GM18951 (cell line): ENCODE measurements around the gene APP.

Source experiments
- POLR2A ChIP-seq: IDR thresholded peaks from 4 replicates; pipeline ENCODE4 v1.6.1; 2011; ENCODE audit warnings: mild to moderate bottlenecking; ENCODE audit not compliant: insufficient read length, insufficient read depth; ENCODE audit errors: extremely low read depth
- in situ Hi-C: fragments of 300-500 bp; cut with MboI; formaldehyde crosslinking; loops from one replicate; pipeline ENCODE4 v1.12.0; 2022; ENCODE audit warnings: low sequenced_read_pairs, mixed read lengths, inconsistent platforms; ENCODE audit not compliant: unreplicated experiment

The APP gene

GRCh38 chr21:26127073-26127814 lies 43.3 kb downstream of the APP start:
- in situ Hi-C loops, result no loop called here
- no peak for TF ChIP-seq POLR2A

DNA sequence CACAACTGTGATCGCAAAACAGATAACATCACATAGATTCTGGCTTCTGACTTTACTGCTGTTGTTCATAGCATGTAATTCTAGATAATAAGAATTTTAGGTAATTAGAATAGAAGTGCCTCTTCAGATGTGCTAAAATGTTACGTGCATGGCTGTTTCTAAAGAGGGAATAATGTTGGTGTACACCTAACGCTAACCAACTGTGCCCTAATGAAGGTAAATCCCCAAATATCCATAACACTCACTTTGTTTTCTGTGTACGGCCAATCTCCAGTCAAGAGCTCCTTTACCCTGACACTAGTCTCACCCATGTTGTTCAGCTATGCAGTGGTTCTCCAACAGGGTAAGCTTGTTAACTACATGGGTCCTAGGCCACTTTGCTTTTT lies 44.4 kb downstream of the APP start:
- in situ Hi-C loops, result no loop called here
- TF ChIP-seq POLR2A, result no peak

DNA sequence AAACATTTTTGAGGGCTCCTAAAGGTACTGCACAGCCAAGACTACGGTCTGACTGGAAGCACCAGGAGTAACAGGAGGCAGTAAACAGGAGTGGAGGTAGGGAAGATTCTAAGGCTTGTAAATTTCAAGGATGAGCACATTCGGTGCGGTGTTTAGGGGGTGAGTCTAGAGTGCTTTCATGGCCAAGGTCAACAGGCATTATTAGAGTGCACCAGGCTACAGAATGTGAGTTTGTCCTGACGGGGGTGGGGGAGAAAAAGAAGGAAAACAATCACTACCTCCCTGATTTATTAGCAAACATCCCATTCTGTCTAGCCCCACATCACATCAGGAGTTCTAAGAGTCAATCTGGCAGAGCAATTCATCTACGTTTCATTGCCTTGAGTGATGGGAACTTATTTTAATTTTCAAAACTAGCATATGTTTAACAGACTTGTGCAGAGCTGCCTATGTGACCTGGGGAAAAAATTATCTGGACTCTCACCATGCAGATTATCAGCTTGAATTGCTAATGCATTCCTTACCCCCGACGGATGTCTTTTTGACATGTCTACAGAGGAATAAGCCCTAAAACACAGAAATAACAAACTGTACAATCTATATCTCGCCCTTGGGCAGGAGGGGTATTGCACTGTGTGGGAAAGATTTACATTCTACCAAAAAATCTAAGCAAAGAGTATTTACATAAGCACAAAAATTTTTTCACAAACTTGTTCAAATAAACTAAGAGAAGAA lies 45.0 kb downstream of the APP start:
- in situ Hi-C loops, result no loop called here
- TF ChIP-seq POLR2A, result no peak

DNA sequence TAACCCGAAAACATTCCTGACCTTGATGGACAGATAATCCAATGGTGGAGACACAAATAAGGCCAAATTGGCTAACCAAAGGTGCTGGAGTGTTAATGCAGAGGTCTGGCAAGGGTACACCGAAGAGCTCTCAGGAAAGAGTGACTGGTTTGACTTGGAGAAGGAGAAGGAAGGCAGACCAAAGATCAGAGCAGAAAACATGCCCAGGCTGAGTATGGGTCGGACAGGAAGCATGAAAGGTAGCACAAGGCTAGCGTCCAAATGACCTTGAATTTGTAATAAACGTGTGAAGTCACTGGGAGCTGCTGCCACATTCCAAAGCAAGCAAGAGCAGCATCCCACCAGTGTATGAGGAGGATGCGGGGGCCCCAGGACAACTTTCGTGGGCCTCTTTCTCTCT lies 45.7 kb downstream of the APP start:
- in situ Hi-C loops, result no loop called here
- TF ChIP-seq POLR2A, result no peak

- in situ Hi-C loops, result no loop called here
- no peak for TF ChIP-seq POLR2A
These were observed 46.1 kb downstream of the APP start for GRCh38 chr21:26124421-26124833.

- no peak for TF ChIP-seq POLR2A
- in situ Hi-C loops, result no loop called here
These were observed 47.6 kb downstream of the APP start for GRCh38 chr21:26123012-26123411.

DNA sequence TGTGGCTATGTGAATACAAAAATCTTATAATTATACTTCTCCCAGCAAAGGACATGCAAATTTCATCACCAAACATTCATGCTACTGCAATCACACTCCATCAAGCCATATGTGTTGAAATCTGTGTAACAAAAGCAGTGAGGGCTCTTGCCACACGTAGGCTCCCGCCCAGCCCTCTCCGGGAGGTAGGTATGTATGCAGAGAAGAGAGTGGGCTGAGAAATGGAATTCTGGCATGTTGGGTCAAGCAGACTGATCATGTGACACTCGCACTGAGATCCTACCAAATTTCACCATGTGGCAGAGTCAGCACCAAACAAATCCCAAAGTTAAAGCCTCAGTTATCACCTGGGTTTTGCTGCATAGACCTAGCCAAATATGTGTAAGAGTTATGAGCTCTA lies 49.7 kb downstream of the APP start:
- in situ Hi-C loops, result no loop called here
- no peak for TF ChIP-seq POLR2A

- TF ChIP-seq POLR2A, result no peak
- in situ Hi-C loops, result no loop called here
These were observed 50.7 kb downstream of the APP start for GRCh38 chr21:26119906-26120305.

DNA sequence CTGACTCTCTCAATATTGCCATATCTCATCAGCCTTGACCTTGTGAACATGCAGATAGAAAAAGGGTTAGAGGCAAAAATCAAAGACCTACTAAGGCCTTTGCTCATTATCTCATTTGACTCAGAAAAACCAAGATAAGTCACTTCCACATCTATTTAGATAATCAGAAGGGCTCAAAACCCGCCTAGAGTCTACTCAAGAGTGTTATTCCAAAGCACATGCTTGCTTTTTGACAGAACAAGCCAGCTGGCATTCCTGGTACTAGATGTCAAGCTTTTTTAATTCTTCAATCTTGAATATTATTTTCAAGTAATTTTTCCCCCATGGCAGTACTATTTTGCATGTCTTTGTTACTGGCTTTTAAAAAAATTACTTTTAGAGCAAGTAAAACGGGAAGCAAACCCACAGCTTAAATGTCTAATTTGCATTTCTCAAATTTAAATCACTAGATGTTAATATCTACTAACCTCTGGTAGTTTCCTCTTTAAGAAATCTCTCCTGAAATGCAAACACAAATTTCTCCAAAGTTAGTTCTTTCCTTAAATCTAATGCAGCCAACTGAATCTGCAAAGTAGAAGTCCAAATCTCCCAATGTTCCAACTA lies 51.5 kb downstream of the APP start:
- in situ Hi-C loops, result no loop called here
- no peak for TF ChIP-seq POLR2A

- no peak for TF ChIP-seq POLR2A
- in situ Hi-C loops, result no loop called here
These were observed 52.6 kb downstream of the APP start for GRCh38 chr21:26117972-26118367.

- no peak for TF ChIP-seq POLR2A
- in situ Hi-C loops, result no loop called here
These were observed 53.1 kb downstream of the APP start for GRCh38 chr21:26117324-26117971.

DNA sequence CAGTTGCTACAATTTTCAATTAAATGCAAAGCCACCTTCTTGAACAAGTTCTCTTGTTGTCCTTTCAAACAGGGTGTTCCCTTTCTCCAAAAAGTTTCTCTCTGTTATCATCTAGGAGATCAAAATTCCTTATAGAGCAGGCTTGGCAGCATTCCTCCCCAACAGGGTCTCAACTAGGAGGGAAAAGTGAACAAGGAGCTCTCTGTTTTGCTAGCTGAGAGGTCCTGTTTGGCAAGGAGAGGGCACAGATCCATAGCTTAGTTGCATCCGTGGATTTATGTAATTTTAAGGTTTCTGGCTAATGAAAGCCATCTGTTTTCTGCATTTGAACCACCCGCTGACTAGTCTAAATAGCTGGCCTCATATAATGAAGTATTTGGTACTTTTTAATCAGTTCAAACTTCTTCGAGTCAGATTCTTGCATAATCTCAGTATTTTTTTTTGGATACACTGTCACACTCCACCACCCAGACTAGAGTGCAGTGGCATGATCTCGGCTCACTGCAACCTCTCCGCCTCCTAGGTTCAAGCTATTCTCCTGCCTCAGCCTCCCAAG lies 54.0 kb downstream of the APP start:
- TF ChIP-seq POLR2A, result no peak
- in situ Hi-C loops, result no loop called here

DNA sequence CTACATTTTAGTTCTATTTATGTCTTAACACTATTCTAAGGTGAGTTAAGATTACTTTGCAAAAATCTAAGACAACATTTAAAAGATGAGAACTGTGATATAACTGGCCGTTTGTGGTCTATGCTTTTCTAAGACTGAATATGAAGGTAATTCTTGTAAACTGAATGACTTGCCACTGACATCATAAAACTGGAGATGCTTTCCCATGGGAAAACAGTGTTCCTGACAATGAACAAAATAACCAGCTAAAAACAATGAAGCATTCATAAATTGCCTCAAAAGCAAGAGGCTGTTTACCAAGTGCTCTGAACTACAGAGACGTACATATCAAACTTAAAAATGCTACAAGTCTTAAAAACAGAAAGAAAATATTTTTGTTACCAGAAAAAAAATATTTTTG lies 54.7 kb downstream of the APP start:
- in situ Hi-C loops, result no loop called here

GRCh38 chr21:26115305-26115704 lies 55.3 kb downstream of the APP start:
- no peak for TF ChIP-seq POLR2A
- in situ Hi-C loops, result no loop called here

More for the DNA sequence above, 54.7 kb downstream of the APP start:
- TF ChIP-seq POLR2A, result no peak

GRCh38 chr21:26112975-26113374 lies 57.6 kb downstream of the APP start:
- no peak for TF ChIP-seq POLR2A
- in situ Hi-C loops, result no loop called here
